Kasumi-1 (cell line): ENCODE measurements around the gene IZUMO2.
A peak's percentile ranks its signal among the peaks of the same experiment; 100 is the strongest.

ENCODE experiments used
- DNase-seq, 2 experiments: peaks; one replicate each; lab custom pipeline; 2025; lab: John Stamatoyannopoulos, UW

Gene IZUMO2

GRCh38 chr19:50162988-50163387 is at the start of gene IZUMO2:
IZUMO2 (minus strand) TSS chr19:50163281; CDS start chr19:50163194, 87 bp downstream.
- no peak for DNase-seq

GRCh38 chr19:50210425-50210824 is 47.3 kb upstream of the IZUMO2 start:
- DNase-seq, result no peak

- no peak for DNase-seq
Measured at GRCh38 chr19:50209131-50209530, 46.0 kb upstream of the IZUMO2 start.

GRCh38 chr19:50207730-50208129 is 44.6 kb upstream of the IZUMO2 start:
- DNase-seq, result no peak

GRCh38 chr19:50206191-50206590 is 43.1 kb upstream of the IZUMO2 start:
- DNase-seq, result no peak

GRCh38 chr19:50205681-50206138 is 42.6 kb upstream of the IZUMO2 start:
- no peak for DNase-seq

- DNase-seq, result no peak
Measured at GRCh38 chr19:50204811-50205675, 42.0 kb upstream of the IZUMO2 start.

GRCh38 chr19:50204081-50204428 is 41.0 kb upstream of the IZUMO2 start:
- DNase-seq, result no peak

GRCh38 chr19:50203281-50204080 is 40.4 kb upstream of the IZUMO2 start, which contains the start of gene MYH14:
MYH14 (plus strand) TSS chr19:50203622; CDS start chr19:50210366, 6,744 bp downstream.
- no peak for DNase-seq

GRCh38 chr19:50202962-50203280 is 39.8 kb upstream of the IZUMO2 start:
- DNase-seq, result no peak

- no peak for DNase-seq
Measured at GRCh38 chr19:50202386-50202785, 39.3 kb upstream of the IZUMO2 start.

- no peak for DNase-seq
Measured at GRCh38 chr19:50199259-50199555, 36.1 kb upstream of the IZUMO2 start.

- no peak for DNase-seq
Measured at GRCh38 chr19:50198431-50199258, 35.6 kb upstream of the IZUMO2 start.

- DNase-seq, result no peak
Measured at GRCh38 chr19:50197348-50197747, 34.3 kb upstream of the IZUMO2 start.

- DNase-seq, result no peak
Measured at GRCh38 chr19:50196322-50196932, 33.3 kb upstream of the IZUMO2 start.

GRCh38 chr19:50195224-50195623 is 32.1 kb upstream of the IZUMO2 start:
- DNase-seq, result no peak

GRCh38 chr19:50192463-50193211 is 29.6 kb upstream of the IZUMO2 start:
- DNase-seq, result no peak

- no peak for DNase-seq
Measured at GRCh38 chr19:50191216-50191615, 28.1 kb upstream of the IZUMO2 start.

GRCh38 chr19:50190439-50190891 is 27.4 kb upstream of the IZUMO2 start:
- peak in 1 of 2 experiments; percentile 14 for DNase-seq

- no peak for DNase-seq
Measured at GRCh38 chr19:50189331-50189730, 26.2 kb upstream of the IZUMO2 start.

GRCh38 chr19:50187937-50188336 is 24.9 kb upstream of the IZUMO2 start:
- no peak for DNase-seq
